ENCODE data around the gene RTN4R. TPM values are rescaled to one million over a fixed set of nuclear protein-coding genes. Genes with fewer than 3 reads are reported as not detected.
A peak's percentile ranks its signal among the peaks of the same experiment; 100 is the strongest.

RTN4R gene
- total RNA-seq, 2 donors from 2014 or later: 12.8 to 17.7 TPM

- Mint-ChIP-seq H3K36me3 (ENCODE audit: low read depth) (no peaks in the 10 kb centered on the region), H3K4me3 (peak overlapping the region; percentile 57), H3K27ac (no peak overlapping the region), H3K9me3 (no peaks in the 10 kb centered on the region), H3K27me3 (ENCODE audit: insufficient read depth) (peaks cover 72% of the 10 kb centered on the region), H3K4me1 (no peaks in the 10 kb centered on the region)
- DNase-seq: no peak
- Histone ChIP-seq H3K9ac (ENCODE audit: extremely low read depth, low read length, poor library complexity, severe bottlenecking) (no peak overlapping the region), H3K27me3 (ENCODE audit: control insufficient read depth, insufficient read depth, low read length, poor library complexity, severe bottlenecking) (peaks cover 49% of the 10 kb centered on the region), H3K4me3 (ENCODE audit: low read length) (peak overlapping the region; percentile 68), H3K36me3 (ENCODE audit: control insufficient read depth, insufficient read depth, low read length) (no peaks in the 10 kb centered on the region), H3K27ac (ENCODE audit: low read depth, low read length) (no peak overlapping the region), H3K4me1 (ENCODE audit: control insufficient read depth, insufficient read depth, low read length) (no peaks in the 10 kb centered on the region), H3K9me3 (ENCODE audit: control insufficient read depth, low read length) (no peaks in the 10 kb centered on the region)
- 0 to 1% methylated on average over 1 to 52 of the region's 52 CpGs for WGBS, 2 experiments (ENCODE audit: insufficient coverage in 1 of 2, insufficient read length in 1 of 2)
- TF ChIP-seq CTCF (conservative IDR thresholded peaks at IDR 0.05): peak; percentile 12
Observed at GRCh38 chr22:20299746-20300136, 31.6 kb upstream of the RTN4R start.

- no peaks in the 10 kb centered on the region for H3K4me1 ChIP-seq (ENCODE audit: control insufficient read depth, insufficient read depth, low read length)
- H3K36me3 Mint-ChIP-seq (ENCODE audit: low read depth): no peaks in the 10 kb centered on the region
- H3K27ac Mint-ChIP-seq: no peak overlapping the region
- no peak overlapping the region for H3K9ac ChIP-seq (ENCODE audit: extremely low read depth, low read length, poor library complexity, severe bottlenecking)
- H3K4me3 Mint-ChIP-seq: peak overlapping the region; percentile 57
- H3K27me3 ChIP-seq (ENCODE audit: control insufficient read depth, insufficient read depth, low read length, poor library complexity, severe bottlenecking): peaks cover 49% of the 10 kb centered on the region
- H3K27ac ChIP-seq (ENCODE audit: low read depth, low read length): no peak overlapping the region
- DNase-seq: peak; percentile 97
- peaks cover 72% of the 10 kb centered on the region for H3K27me3 Mint-ChIP-seq (ENCODE audit: insufficient read depth)
- H3K4me3 ChIP-seq (ENCODE audit: low read length): peak overlapping the region; percentile 68
- WGBS, 2 experiments (ENCODE audit: insufficient coverage in 1 of 2, insufficient read length in 1 of 2): 2 to 16% methylated on average over 9 to 90 of the region's 90 CpGs
- no peaks in the 10 kb centered on the region for H3K36me3 ChIP-seq (ENCODE audit: control insufficient read depth, insufficient read depth, low read length)
- no peaks in the 10 kb centered on the region for H3K9me3 Mint-ChIP-seq
- no peaks in the 10 kb centered on the region for H3K9me3 ChIP-seq (ENCODE audit: control insufficient read depth, low read length)
- no peaks in the 10 kb centered on the region for H3K4me1 Mint-ChIP-seq
- no peak for TF ChIP-seq CTCF (conservative IDR thresholded peaks at IDR 0.05)
Observed at GRCh38 chr22:20298803-20299745, 31.0 kb upstream of the RTN4R start.

- Histone ChIP-seq H3K36me3 (ENCODE audit: control insufficient read depth, insufficient read depth, low read length) (no peaks in the 10 kb centered on the region), H3K27ac (ENCODE audit: low read depth, low read length) (no peak overlapping the region), H3K9ac (ENCODE audit: extremely low read depth, low read length, poor library complexity, severe bottlenecking) (no peak overlapping the region), H3K9me3 (ENCODE audit: control insufficient read depth, low read length) (no peaks in the 10 kb centered on the region), H3K27me3 (ENCODE audit: control insufficient read depth, insufficient read depth, low read length, poor library complexity, severe bottlenecking) (peaks cover 49% of the 10 kb centered on the region), H3K4me3 (ENCODE audit: low read length) (peak overlapping the region; percentile 67), H3K4me1 (ENCODE audit: control insufficient read depth, insufficient read depth, low read length) (no peaks in the 10 kb centered on the region)
- Mint-ChIP-seq H3K27ac (no peak overlapping the region), H3K4me3 (peak overlapping the region; percentile 57), H3K9me3 (no peaks in the 10 kb centered on the region), H3K36me3 (ENCODE audit: low read depth) (no peaks in the 10 kb centered on the region), H3K4me1 (no peaks in the 10 kb centered on the region), H3K27me3 (ENCODE audit: insufficient read depth) (peaks cover 72% of the 10 kb centered on the region)
- no peak for TF ChIP-seq CTCF (conservative IDR thresholded peaks at IDR 0.05)
- no peak for DNase-seq
- WGBS, 2 experiments (ENCODE audit: insufficient coverage in 1 of 2, insufficient read length in 1 of 2): 59 to 67% methylated on average over 8 to 25 of the region's 25 CpGs
Observed at GRCh38 chr22:20298110-20298802, 30.1 kb upstream of the RTN4R start.
